Erythroblast (primary cell): ENCODE measurements around the gene DPH6.
"Not testable (repeated sequence)": the region's sequence is repeated elsewhere in the genome, so short reads cannot be mapped to it uniquely, and the experiment has no call there.

Experiments used
- DNase-seq, 2 experiments: peaks; one replicate each; lab custom pipeline; 2025; lab: John Stamatoyannopoulos, UW
- GATA1 ChIP-seq: IDR thresholded peaks from 2 replicates; pipeline ENCODE4 v1.6.1; 2011; ENCODE audit warnings: low read depth, mild to moderate bottlenecking, control low read depth, low read length, moderate library complexity
- POLR2A ChIP-seq: IDR thresholded peaks from 2 replicates; pipeline ENCODE4 v1.6.1; 2011; ENCODE audit warnings: mild to moderate bottlenecking, low read length

DPH6 gene

DNA sequence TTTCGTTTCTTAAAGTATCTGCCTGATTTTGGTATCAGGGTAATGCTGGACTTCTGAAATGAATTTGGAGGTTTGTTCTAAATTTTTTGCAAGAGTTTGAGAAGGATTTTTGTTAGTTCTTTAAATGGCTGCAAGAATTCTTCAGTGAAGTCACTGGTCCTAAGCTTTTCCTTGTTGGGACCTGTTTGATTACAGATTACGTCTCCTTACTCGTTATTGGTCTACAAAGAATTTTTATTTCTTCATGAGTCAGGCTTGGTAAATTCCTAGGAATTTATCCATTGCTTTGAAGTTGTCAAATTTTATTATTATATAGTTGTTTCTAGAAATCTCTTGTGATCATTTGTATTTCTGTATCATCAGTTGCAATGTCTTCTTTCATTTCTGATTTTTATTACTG lies 196.0 kb downstream of the DPH6 start:
- DNase-seq: no peak

DNA sequence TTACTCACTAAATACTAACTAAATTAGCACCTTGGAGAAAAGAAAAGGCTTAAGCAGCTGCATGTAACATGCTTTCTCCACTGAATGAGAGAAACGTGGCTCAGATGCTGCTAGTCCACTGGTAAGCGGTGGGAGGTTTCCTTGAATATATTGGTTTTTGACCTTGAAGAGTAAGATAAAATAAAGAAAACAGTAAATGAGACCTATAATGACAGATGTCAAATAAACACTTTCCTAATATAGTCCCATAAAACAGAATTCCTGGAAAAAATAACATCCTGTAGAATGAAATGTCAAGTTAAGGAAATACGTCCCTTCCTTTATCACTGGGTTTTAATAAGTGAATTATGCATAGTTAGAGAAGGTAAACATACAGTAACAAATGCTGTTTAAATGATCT lies 215.0 kb downstream of the DPH6 start:
- no peak for DNase-seq
- TF ChIP-seq GATA1: no peak
- no peak for TF ChIP-seq POLR2A

More for the DNA sequence above, 196.0 kb downstream of the DPH6 start:
- TF ChIP-seq GATA1 (no peak), POLR2A (no peak)

DNA sequence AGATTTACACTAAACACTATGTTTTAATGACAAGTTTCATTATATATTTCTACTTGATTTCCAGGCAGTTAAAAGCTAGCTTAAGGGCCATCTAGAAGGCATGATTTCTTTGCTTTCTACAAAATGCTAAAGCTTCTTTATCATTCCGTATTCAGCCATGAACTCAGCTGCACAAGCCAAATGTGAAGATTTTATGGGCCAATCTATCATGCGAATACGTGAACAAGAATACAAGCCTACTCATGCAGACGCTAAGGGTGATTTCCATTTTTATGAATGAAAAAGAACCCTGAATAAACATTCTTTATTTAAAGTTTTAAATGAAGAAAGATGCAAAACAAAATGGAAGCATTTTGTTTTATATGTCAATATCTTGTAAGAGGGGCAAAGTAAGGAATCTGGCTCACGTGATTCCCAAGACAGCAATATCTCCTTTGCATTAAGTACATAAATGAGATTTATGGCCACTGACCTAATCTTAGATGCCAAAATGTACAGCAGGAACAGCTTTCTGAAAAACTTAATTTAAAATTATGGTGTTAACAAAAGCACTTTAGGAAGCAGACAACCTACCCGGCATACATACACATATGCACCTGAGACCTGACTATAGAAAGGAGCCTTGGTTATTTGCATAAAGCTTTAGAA lies 215.8 kb downstream of the DPH6 start:
- no peak for TF ChIP-seq GATA1
- TF ChIP-seq POLR2A: no peak
- no peak for DNase-seq

DNA sequence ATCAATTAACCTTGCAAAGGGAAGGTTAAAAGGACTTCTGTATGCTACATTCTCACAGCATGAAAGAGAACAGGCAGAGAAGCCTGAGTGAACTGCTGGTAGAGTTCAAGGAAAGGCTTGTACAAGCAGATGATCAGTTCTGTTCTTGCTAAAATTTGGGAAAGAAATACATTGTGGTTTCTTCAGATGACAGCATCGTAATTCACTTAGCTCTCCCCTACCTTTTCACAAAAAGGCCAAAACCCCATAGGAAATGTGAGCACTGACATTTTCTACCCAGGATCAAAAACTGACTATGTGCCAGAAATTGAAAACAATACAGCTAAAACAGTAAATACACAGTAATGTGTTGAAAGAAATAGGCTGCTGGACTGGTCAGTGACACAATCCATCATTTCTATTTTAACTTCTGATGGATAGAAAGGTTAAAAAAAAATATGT lies 216.4 kb downstream of the DPH6 start:
- no peak for TF ChIP-seq GATA1
- no peak for TF ChIP-seq POLR2A
- no peak for DNase-seq

DNA sequence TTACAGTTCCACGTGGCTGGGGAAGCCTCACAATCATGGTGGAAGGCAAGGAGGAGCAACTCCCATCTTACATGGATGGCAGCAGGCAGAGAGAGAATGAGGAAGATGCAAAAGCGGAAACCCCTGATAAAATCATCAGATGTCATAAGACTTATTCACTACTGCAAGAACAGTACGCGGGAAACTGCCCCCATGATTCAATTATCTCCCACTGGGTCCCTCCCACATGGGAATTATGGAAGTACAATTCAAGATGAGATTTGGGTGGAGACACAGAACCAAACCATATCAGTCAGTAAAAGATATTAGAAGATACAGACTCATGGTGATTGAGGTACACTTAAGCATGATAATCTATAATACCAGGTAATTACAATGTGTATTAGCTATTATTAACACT lies 217.1 kb downstream of the DPH6 start:
- DNase-seq: not testable (repeated sequence)

DNA sequence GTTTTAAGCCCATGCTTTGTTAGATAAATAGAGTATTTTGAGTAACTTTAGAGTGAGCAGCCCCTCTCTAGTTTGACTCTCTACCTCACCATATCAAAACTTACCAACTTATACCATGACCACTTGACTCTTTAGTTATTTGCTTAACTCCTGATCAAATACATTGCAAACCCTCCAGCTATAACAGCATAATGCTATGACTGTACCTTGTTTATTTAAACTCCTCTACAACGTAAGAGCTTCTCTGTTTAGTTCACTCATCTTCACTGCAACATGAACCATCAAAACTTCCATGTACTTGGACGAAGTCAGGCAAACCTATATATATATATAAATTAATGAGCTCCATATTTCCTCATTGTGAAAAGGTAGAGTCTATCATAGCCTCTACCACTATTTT lies 218.2 kb downstream of the DPH6 start:
- TF ChIP-seq GATA1 (no peak), POLR2A (no peak)
- DNase-seq: no peak

DNA sequence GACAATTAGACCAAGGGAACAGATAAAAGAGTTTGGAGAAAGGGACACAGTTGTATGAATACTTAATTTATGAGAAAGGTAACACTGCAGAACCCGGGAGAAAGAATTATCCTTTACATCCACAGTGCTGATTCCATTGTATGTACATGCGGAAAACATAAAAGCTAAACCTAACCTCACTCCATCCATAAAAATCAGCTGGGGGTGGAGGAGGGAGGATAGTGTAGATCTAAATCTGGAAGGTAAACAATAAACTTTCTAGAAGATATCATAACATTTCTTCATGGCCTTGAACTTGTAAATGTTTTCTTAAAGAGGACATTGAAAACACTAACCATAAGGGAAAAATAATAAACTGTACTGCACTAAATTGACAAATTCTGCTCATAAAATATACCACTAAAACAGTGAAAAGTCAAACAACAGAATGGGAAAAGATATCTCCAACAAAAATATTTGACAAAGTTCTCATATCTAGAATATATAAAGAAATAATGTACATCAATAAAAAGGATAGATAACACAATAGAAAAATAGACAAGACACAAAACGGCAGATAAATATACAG lies 220.5 kb downstream of the DPH6 start:
- no peak for DNase-seq
- TF ChIP-seq GATA1 (no peak), POLR2A (no peak)

DNA sequence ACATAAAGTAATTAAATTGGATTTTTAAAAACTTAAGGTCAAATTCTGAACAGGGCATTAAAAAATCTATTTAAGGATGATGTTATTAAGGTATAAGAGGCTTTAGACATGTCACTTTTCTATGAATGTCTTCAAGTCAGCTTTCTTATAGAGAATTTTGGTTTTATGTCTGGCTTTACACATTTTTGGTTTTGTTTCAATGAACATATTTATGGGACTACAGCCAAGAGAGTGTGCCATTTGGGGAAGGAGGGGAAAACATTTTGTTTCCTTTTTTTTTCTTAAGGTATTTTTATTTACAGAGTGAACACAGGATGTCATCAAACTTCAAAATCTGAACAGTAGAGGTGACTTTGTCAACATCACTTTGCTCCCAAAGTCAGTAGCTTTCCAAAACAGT lies 222.8 kb downstream of the DPH6 start:
- TF ChIP-seq POLR2A (no peak), GATA1 (no peak)
- no peak for DNase-seq

DNA sequence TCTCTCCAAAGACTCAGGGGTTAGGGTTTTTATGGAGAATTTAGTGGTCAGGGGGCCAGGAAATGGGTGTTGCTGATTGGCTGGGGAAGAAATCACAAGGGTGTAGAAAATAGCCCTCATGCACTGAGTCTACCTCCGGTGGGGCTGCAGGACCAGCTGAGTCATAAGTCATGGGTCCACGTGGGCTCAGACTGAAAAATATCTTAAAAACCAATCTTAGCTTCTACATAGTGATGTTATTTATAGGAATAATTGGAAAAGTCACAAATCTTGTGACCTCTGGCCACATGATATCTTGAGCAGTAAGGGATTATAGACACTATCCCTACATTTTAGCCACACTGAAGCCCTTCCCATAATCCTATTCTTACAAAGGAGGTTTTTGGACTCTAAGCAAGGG lies 224.0 kb downstream of the DPH6 start:
- no peak for DNase-seq
- TF ChIP-seq GATA1 (no peak), POLR2A (no peak)

DNA sequence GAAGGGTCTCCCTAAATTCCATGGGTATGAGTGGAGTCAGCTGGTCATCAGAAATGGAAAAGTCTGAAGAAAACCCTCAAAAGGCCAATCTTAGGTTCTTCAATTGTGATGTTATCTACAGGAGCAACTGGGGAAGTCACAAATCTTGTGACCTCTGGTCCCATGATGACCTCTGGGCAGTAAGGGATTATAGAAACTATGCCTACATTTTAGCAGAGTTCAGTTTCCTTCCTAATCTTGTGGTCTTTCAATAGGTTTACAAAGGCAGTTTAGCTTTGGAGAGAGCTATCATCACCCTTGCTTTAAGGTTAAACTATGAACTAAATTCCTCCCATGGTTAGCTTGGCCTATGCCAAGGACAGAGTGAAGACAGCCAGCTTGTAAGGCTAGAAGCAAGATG lies 225.1 kb downstream of the DPH6 start:
- DNase-seq: no peak
- no peak for TF ChIP-seq POLR2A
- TF ChIP-seq GATA1: no peak
